Fibroblast of the aortic adventitia (primary cell): Measurements from ENCODE around the gene LGALS3BP. TPM values are rescaled to one million over a fixed set of nuclear protein-coding genes. Genes with fewer than 3 reads are reported as not detected.
A peak's percentile ranks its signal among the peaks of the same experiment; 100 is the strongest.
"Not testable (repeated sequence)": the region's sequence is repeated elsewhere in the genome, so short reads cannot be mapped to it uniquely, and the experiment has no call there.

Source experiments
- DNase-seq: peaks from one replicate; pipeline ENCODE4 v3.0.0-alpha.2; 2010; ENCODE audit warnings: low read depth
- H3K4me3 ChIP-seq: 2 replicates; pipeline ENCODE4 v1.5.1; 2011; ENCODE audit warnings: low read depth, mild to moderate bottlenecking, control low read depth, low read length, moderate library complexity
- CTCF ChIP-seq: IDR thresholded peaks from 2 replicates; pipeline ENCODE4 v1.5.1; 2011; ENCODE audit warnings: mild to moderate bottlenecking, low read length, control low read depth, inconsistent platforms; ENCODE audit not compliant: insufficient read depth
- total RNA-seq: library from RNA; depleted of rRNA; stranded (reverse); fragments of >200 nt; gene quantifications from 2 replicates; pipeline ENCODE4 v1.2.3, GENCODE V29; 2012; ENCODE audit warnings: low replicate concordance

The LGALS3BP gene
- total RNA-seq, 1 donor: 87.2 TPM

- peak; percentile 39 for DNase-seq
- TF ChIP-seq CTCF: no peak
- H3K4me3 ChIP-seq: no peak overlapping the region
Observed at GRCh38 chr17:78951967-78952551, 27.7 kb downstream of the LGALS3BP start.

DNA sequence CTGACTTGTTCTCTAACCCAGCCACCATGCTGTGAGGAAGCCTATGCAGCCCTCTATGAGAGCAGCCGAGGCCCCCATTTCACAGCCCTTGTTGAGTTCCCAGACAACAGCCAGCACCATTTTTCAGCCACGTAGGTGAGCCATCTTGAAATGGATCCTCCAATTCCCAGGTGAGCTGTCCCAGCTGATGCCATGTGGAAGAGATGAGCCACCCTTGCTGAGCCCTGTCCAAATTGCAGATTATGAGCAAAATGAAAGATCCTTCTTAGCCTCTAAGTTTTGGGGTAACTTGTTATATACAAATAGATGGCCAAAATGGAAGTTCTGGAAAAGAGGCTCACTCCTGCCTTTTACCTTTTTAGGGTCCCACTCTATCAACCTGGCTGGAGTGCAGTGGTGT, 28.9 kb downstream of the LGALS3BP start:
- H3K4me3 ChIP-seq: no peak overlapping the region
- DNase-seq: no peak
- no peak for TF ChIP-seq CTCF

DNA sequence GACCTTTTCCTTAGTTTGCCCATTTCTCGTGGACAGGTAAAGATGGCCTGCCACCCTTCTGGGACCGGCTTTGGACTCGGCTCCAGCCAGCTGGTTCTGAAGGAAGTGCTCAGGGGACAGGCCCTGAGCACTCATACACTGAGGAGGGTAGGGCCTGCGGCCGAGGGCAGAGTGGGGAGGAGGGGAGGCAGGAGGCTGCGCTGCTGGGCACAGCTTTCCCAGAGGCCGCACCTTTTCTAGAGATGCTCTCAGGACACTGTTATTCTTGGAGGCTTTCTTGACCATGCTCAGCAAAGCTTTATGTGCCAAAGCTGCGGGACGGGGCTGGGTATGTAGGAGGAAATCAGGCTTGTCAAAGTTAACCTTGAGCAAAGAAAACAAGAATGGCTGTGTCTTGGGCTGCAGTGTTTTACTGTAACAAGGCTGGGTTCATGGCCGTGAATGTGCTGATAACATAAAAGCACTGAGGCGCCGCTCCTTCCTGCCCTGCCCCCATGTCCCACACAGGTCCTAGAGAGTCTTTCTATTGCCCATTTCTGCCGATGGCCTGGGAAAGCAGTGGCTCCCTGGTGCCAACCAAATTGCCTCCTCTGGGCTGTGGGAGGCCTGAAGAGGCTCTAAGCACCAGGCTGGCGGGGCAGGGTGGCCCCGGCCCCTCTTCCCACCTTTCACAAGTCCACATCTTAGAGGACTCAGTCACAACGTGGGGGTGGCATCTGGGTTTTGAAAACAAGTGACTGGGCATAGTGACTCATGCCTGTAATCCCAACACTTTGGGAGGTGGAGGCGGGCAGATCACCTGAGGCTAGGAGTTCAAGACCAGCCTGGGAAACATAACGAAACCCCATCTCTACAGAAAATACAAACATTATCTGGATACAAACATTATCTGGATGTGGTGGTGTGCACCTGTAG, 32.2 kb downstream of the LGALS3BP start:
- TF ChIP-seq CTCF: no peak
- no peak for DNase-seq
- H3K4me3 ChIP-seq: no peak overlapping the region

DNA sequence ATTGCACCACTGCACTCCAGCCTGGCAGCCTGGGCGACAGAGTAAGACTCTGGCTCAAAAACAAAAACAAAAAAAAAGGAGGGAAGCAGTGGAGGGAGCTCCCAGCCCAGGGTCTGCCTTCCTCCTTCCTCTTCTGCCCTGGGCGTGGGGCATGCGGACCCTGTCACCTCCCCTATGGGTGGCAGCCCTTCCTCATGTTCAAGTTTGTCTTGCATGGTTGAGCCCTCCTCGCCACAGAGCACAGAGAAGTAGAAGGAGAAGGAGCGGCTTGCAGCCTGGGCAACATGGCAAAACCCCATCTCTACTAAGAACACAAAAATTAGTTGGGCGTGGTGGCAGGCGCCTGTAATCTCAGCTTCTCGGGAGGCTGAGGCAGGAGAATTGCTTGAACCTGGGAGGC, 33.1 kb downstream of the LGALS3BP start:
- TF ChIP-seq CTCF: no peak
- no peak overlapping the region for H3K4me3 ChIP-seq
- DNase-seq: no peak

GRCh38 chr17:78946131-78946530, 33.6 kb downstream of the LGALS3BP start:
- TF ChIP-seq CTCF: no peak
- no peak overlapping the region for H3K4me3 ChIP-seq
- DNase-seq: no peak

DNA sequence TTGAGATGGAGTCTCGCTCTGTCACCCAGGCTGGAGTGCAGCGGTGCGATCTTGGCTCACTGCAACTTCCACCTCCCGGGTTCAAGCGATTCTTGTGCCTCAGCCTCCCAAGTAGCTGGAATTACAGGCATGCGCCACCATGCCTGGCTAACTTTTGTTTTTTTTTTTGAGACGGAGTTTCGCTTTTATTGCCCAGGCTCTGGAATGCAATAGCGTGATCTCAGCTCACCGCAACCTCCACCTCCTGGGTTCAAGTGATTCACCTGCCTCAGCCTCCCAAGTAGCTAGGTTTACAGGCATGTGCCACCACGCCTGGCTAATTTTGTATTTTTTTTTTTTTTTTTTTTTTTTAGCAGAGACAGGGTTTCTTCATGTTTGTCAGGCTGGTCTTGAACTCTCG, 34.3 kb downstream of the LGALS3BP start:
- H3K4me3 ChIP-seq, DNase-seq: not testable (repeated sequence)

DNA sequence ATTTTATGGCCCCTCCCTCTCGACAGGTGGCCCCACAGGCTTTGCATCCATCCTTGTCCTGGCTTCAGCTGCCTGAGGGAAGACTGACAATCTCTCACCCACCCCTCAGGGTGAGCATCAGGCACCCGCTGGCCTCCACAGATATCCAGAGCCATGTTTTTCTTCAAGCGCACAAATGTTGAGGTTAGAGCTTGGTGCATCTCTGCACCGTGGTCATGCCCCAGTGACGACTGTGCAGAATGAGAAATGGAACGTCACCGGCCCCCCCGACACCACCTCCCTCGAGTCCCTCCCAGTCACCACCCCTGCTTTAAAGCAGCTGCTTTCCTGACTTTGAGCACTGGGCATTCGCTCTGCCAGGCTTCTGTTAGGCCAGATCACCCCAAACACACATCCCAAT, 34.8 kb downstream of the LGALS3BP start:
- DNase-seq: no peak
- no peak overlapping the region for H3K4me3 ChIP-seq
- no peak for TF ChIP-seq CTCF
